MM.1S (cell line): ENCODE data around the gene ITGA4.

Experiments
- DNase-seq: peaks from one replicate; pipeline ENCODE4 v3.0.0-alpha.2; 2015
- H2AFZ ChIP-seq: fragments of 300-600 bp; sonication (generic); 2 replicates; pipeline ENCODE4 v1.6.0; 2016; ENCODE audit warnings: antibody characterized with exemption, low read length
- H3F3A ChIP-seq: fragments of 300-600 bp; sonication (generic); 2 replicates; pipeline ENCODE4 v1.6.1; 2016; ENCODE audit warnings: mild to moderate bottlenecking, antibody characterized with exemption, low read length, moderate library complexity, mixed read lengths; ENCODE audit not compliant: insufficient read depth
- H3K27ac ChIP-seq: fragments of 300-600 bp; sonication (generic); 2 replicates; pipeline ENCODE4 v1.5.1; 2016; ENCODE audit warnings: mild to moderate bottlenecking, low read length
- H3K27me3 ChIP-seq: fragments of 300-600 bp; sonication (generic); replicated peaks from 2 replicates; pipeline ENCODE4 v1.6.0; 2016; ENCODE audit warnings: low read length; ENCODE audit not compliant: insufficient read depth
- H3K36me3 ChIP-seq: fragments of 300-600 bp; sonication (generic); replicated peaks from 2 replicates; pipeline ENCODE4 v1.6.1; 2016; ENCODE audit warnings: mild to moderate bottlenecking, low read length, mixed read lengths; ENCODE audit not compliant: insufficient read depth
- H3K4me1 ChIP-seq: fragments of 300-600 bp; sonication (generic); 2 replicates; pipeline ENCODE4 v1.6.1; 2016; ENCODE audit warnings: low read length, mixed read lengths
- H3K4me2 ChIP-seq: fragments of 300-600 bp; sonication (generic); 2 replicates; pipeline ENCODE4 v1.6.0; 2016; ENCODE audit warnings: low read depth, low read length
- H3K4me3 ChIP-seq: fragments of 300-600 bp; sonication (generic); 2 replicates; pipeline ENCODE4 v1.5.1; 2016; ENCODE audit warnings: low read length, mixed read lengths
- H3K79me2 ChIP-seq: fragments of 300-600 bp; sonication (generic); 2 replicates; pipeline ENCODE4 v1.6.1; 2016; ENCODE audit warnings: mixed run types, low read length, mixed read lengths
- H3K9ac ChIP-seq: fragments of 300-600 bp; sonication (generic); 2 replicates; pipeline ENCODE4 v1.6.1; 2016; ENCODE audit warnings: low read length, mixed read lengths
- H3K9me2 ChIP-seq: fragments of 300-600 bp; sonication (generic); replicated peaks from 2 replicates; pipeline ENCODE4 v1.6.1; 2016; ENCODE audit warnings: mild to moderate bottlenecking, low read length, mixed read lengths; ENCODE audit not compliant: insufficient read depth
- H3K9me3 ChIP-seq: fragments of 300-600 bp; sonication (generic); replicated peaks from 2 replicates; pipeline ENCODE4 v1.6.1; 2016; ENCODE audit warnings: mild to moderate bottlenecking, low read length, mixed read lengths; ENCODE audit not compliant: insufficient read depth
- H4K20me1 ChIP-seq: fragments of 300-600 bp; sonication (generic); 2 replicates; pipeline ENCODE4 v1.6.1; 2016; ENCODE audit warnings: mild to moderate bottlenecking, low read length, moderate library complexity, mixed read lengths; ENCODE audit not compliant: insufficient read depth
- CTCF ChIP-seq: fragments of 300-600 bp; sonication (generic); IDR thresholded peaks from 2 replicates; pipeline ENCODE4 v1.5.1; 2016; ENCODE audit warnings: antibody characterized with exemption, low read length, mixed read lengths
- EZH2 ChIP-seq: fragments of 300-600 bp; sonication (generic); optimal IDR thresholded peaks from 2 replicates; pipeline ENCODE3; 2017; ENCODE audit warnings: low read depth, mild to moderate bottlenecking, antibody characterized with exemption, low read length, mixed read lengths
- EZH2phosphoT487 ChIP-seq: fragments of 300-600 bp; sonication (generic); IDR thresholded peaks from 2 replicates; pipeline ENCODE4 v1.6.1; 2018; ENCODE audit warnings: antibody characterized with exemption, low read length

The ITGA4 gene

GRCh38 chr2:181462033-181462432 lies 4.8 kb downstream of the ITGA4 start:
- Histone ChIP-seq H3K9ac (no peak overlapping the region), H3K4me3 (no peak overlapping the region), H3K4me1 (peaks cover 35% of the 10 kb centered on the region), H4K20me1 (no peaks in the 10 kb centered on the region), H3F3A (peaks cover 3% of the 10 kb centered on the region; the same call in 1 of the 2 replicates), H3K27me3 (no peaks in the 10 kb centered on the region), H3K36me3 (no peaks in the 10 kb centered on the region; the same call in 1 of the 2 replicates), H3K4me2 (peak overlapping the region; percentile 13; the same call in 1 of the 2 replicates), H2AFZ (no peak overlapping the region), H3K27ac (no peak overlapping the region), H3K9me2 (no peaks in the 10 kb centered on the region), H3K9me3 (no peaks in the 10 kb centered on the region), H3K79me2 (peaks cover 97% of the 10 kb centered on the region)
- DNase-seq: peak; percentile 43
- TF ChIP-seq EZH2: no peak
- TF ChIP-seq CTCF: no peak
- no peak for TF ChIP-seq EZH2phosphoT487

DNA sequence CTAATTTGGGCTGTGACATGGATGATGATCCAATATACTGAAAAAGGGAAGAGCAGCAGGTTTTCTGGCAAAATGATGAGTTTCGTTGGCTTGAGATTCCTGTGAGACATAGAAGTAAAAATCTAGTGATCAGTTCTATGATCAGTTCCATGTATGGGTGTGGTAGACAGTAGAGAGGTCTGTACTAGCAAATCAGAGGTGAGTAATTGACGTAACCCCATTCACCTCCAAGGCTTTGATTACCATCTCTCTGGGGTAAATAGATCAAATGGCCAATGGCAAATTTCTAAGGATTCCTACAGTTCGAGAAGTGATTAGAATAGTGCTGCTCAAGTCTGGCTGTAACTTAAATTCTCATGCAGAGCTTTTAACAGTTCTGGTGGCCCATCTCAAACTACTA lies 6.4 kb downstream of the ITGA4 start:
- no peaks in the 10 kb centered on the region for H3K9me3 ChIP-seq
- H4K20me1 ChIP-seq: no peaks in the 10 kb centered on the region
- H3K79me2 ChIP-seq: peaks cover 99% of the 10 kb centered on the region
- H3K4me3 ChIP-seq: no peak overlapping the region
- H2AFZ ChIP-seq: no peak overlapping the region
- no peaks in the 10 kb centered on the region for H3K27me3 ChIP-seq
- DNase-seq: no peak
- no peak for TF ChIP-seq EZH2
- no peak for TF ChIP-seq EZH2phosphoT487
- no peak for TF ChIP-seq CTCF
- no peak overlapping the region for H3K27ac ChIP-seq
- H3F3A ChIP-seq: peaks cover 3% of the 10 kb centered on the region; the same call in 1 of the 2 replicates
- no peak overlapping the region for H3K9ac ChIP-seq
- H3K36me3 ChIP-seq: no peaks in the 10 kb centered on the region; the same call in 1 of the 2 replicates
- H3K9me2 ChIP-seq: no peaks in the 10 kb centered on the region
- H3K4me2 ChIP-seq: no peak overlapping the region
- peaks cover 40% of the 10 kb centered on the region for H3K4me1 ChIP-seq

- Histone ChIP-seq H2AFZ (no peak overlapping the region), H3K36me3 (no peaks in the 10 kb centered on the region; the same call in 1 of the 2 replicates), H3K4me1 (peaks cover 40% of the 10 kb centered on the region), H3K4me2 (no peak overlapping the region), H3K27me3 (no peaks in the 10 kb centered on the region), H3K9ac (no peak overlapping the region), H4K20me1 (no peaks in the 10 kb centered on the region), H3K79me2 (peaks cover 94% of the 10 kb centered on the region), H3K4me3 (no peak overlapping the region), H3K27ac (no peak overlapping the region), H3K9me2 (no peaks in the 10 kb centered on the region), H3K9me3 (no peaks in the 10 kb centered on the region), H3F3A (peaks cover 3% of the 10 kb centered on the region; the same call in 1 of the 2 replicates)
- TF ChIP-seq EZH2: no peak
- no peak for TF ChIP-seq EZH2phosphoT487
- no peak for DNase-seq
Measured at GRCh38 chr2:181464966-181465365, 7.8 kb downstream of the ITGA4 start.

- Histone ChIP-seq H3K9me3 (no peaks in the 10 kb centered on the region), H3K27me3 (no peaks in the 10 kb centered on the region), H3K4me2 (no peak overlapping the region), H3K79me2 (peaks cover 94% of the 10 kb centered on the region), H3K4me1 (peaks cover 37% of the 10 kb centered on the region), H3K9me2 (no peaks in the 10 kb centered on the region), H3K9ac (no peak overlapping the region), H3K36me3 (no peaks in the 10 kb centered on the region; the same call in 1 of the 2 replicates), H3F3A (peaks cover 3% of the 10 kb centered on the region; the same call in 1 of the 2 replicates), H3K27ac (no peak overlapping the region), H4K20me1 (0 out of 2 replicates have a peak, but pooled peaks cover 5% of the 10 kb centered on the region), H2AFZ (no peak overlapping the region), H3K4me3 (no peak overlapping the region)
- TF ChIP-seq EZH2phosphoT487: no peak
- no peak for TF ChIP-seq CTCF
- TF ChIP-seq EZH2: no peak
- DNase-seq: no peak
Measured at GRCh38 chr2:181465676-181466375, 8.6 kb downstream of the ITGA4 start.
